WTC11 (cell line): ENCODE results near the gene CAMKMT.

Source experiments
- FOXJ3 ChIP-seq: sonication (generic); formaldehyde crosslinking; IDR thresholded peaks from 2 replicates; pipeline ENCODE4 v1.9.0; 2021; ENCODE audit warnings: missing genetic modification reagents, mild to moderate bottlenecking, borderline replicate concordance
- NR3C1 ChIP-seq: sonication (generic); formaldehyde crosslinking; conservative IDR thresholded peaks from 2 replicates; pipeline ENCODE4 v1.8.1; 2023; ENCODE audit warnings: low read depth, mild to moderate bottlenecking, missing genetic modification reagents
- TF ChIP-seq, protein P1 (sequence below): sonication (generic); formaldehyde crosslinking; IDR thresholded peaks from 2 replicates; pipeline ENCODE4 v1.8.0; 2022; ENCODE audit warnings: mild to moderate bottlenecking, missing genetic modification reagents
- TF ChIP-seq, protein P2 (sequence below): fragments of 200-600 bp; IDR thresholded peaks from 2 replicates; pipeline ENCODE4 v1.8.0; 2022; ENCODE audit warnings: antibody characterized with exemption

DNA sequence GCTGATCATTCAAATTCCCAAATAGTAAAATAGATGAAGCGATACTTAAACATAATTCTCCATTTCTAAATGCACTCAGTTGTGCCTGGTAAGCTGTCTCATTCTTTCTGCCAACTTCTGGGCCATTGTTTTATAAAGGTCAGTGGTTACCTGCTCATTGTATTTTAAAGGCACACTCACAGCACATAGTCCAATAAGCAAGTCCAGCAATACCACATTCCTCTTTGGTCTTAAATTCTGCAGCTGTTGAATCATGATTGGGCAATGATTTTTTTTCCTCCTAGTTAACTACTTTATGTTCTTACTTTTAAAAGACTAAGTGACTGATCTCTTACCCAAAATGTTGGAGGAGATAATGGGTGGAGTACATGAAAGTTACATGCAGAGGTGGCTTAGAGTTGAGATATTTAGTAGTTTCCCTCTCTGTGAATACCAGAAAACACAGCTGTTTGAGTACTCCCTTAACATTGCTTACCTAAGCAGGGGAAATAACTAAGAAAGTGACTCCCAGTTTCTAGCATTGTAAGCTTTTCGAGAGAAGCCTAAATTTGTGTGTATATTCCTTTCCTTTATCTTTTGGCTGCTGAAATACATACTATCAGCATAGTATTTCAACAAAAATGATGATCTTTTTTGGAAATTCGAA is 220.7 kb downstream of the CAMKMT start:
- TF ChIP-seq, protein P1, sequence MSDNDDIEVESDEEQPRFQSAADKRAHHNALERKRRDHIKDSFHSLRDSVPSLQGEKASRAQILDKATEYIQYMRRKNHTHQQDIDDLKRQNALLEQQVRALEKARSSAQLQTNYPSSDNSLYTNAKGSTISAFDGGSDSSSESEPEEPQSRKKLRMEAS (CRISPR knock-in tag), result no peak
- TF ChIP-seq FOXJ3 (CRISPR knock-in tag) (no peak), NR3C1 (CRISPR knock-in tag) (no peak)
- TF ChIP-seq, protein P2, sequence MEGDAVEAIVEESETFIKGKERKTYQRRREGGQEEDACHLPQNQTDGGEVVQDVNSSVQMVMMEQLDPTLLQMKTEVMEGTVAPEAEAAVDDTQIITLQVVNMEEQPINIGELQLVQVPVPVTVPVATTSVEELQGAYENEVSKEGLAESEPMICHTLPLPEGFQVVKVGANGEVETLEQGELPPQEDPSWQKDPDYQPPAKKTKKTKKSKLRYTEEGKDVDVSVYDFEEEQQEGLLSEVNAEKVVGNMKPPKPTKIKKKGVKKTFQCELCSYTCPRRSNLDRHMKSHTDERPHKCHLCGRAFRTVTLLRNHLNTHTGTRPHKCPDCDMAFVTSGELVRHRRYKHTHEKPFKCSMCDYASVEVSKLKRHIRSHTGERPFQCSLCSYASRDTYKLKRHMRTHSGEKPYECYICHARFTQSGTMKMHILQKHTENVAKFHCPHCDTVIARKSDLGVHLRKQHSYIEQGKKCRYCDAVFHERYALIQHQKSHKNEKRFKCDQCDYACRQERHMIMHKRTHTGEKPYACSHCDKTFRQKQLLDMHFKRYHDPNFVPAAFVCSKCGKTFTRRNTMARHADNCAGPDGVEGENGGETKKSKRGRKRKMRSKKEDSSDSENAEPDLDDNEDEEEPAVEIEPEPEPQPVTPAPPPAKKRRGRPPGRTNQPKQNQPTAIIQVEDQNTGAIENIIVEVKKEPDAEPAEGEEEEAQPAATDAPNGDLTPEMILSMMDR, result no peak
